GM08714 (cell line): ENCODE data around the gene ABCD3.
"Not testable (repeated sequence)": the region's sequence is repeated elsewhere in the genome, so short reads cannot be mapped to it uniquely, and the experiment has no call there.

ENCODE experiments used
- H3K4me3 ChIP-seq: fragments of 200-500 bp; sonication (Bioruptor generic); 2 replicates; pipeline ENCODE4 v1.5.1; 2014; ENCODE audit warnings: mild to moderate bottlenecking, low read length, inconsistent platforms
- ZNF274 ChIP-seq: IDR thresholded peaks from 2 replicates; pipeline ENCODE4 v1.6.1; 2012; ENCODE audit warnings: mild to moderate bottlenecking, low read depth, low read length

The ABCD3 gene

DNA sequence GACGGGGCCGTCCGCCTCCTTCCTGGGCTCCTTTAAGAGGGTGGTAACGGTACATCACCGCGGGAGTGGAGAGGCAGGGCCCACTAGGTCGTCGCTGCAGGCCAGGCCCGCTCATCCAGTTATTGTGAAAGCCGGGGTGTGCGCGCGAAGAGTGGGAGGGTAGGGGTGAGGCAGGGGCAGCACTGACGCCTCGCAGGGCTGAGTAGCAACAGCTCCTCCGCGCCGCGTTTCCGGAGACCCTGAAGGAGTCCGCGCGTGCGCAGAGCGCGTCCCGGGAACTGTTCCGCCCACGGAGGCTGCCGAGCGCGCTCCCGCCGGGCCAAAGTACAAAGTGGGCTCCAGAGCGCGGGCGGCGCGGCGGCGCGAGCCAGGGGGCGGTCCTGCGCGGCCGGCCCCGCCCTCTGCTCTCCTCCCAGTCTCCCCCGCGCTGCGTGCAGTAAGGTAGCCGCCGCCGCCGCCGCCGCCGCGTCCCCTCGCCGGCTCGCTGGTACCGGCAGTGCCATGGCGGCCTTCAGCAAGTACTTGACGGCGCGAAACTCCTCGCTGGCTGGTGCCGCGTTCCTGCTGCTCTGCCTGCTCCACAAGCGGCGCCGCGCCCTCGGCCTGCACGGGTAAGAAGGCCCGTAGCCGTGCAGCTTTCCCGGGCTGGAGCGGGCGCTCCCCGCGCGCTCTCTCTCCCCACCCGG lies at the start of gene ABCD3:
Gene ABCD3 (plus strand): TSS at position 412 of the 686 bp plus-strand sequence. CDS start 90 bp downstream, at position 502.
- peak within 1 kb of the TSS; percentile 81 for H3K4me3 ChIP-seq
- no peak for TF ChIP-seq ZNF274

GRCh38 chr1:94372771-94373170 lies 45.4 kb upstream of the ABCD3 start:
- not testable (repeated sequence) for H3K4me3 ChIP-seq

- H3K4me3 ChIP-seq = not testable (repeated sequence)
Measured at GRCh38 chr1:94373311-94373710, 44.9 kb upstream of the ABCD3 start.

GRCh38 chr1:94375666-94376065 lies 42.5 kb upstream of the ABCD3 start:
- not testable (repeated sequence) for H3K4me3 ChIP-seq

- H3K4me3 ChIP-seq = not testable (repeated sequence)
Measured at GRCh38 chr1:94378493-94378892, 39.7 kb upstream of the ABCD3 start.

GRCh38 chr1:94379615-94380014 lies 38.6 kb upstream of the ABCD3 start:
- no peak for TF ChIP-seq ZNF274
- no peak overlapping the region for H3K4me3 ChIP-seq

DNA sequence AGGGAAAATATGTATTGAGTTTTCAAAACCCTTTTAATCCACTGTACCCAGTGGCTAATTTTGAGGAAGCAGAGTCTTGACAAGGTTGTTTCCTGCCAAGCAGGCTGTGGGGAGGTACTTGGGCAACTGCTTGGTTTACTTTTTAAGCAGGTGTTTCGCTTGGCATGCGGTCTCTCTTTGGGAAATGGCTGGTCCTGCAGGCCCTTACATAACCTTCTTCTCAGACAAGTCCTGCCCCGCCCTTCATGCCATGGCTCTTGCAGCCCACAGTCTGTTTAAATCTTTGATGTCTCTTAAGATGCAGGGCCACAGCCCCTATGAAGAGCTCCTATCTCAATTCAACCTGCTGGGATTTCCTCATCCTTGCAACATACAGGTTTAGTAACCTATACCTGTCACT lies 36.0 kb upstream of the ABCD3 start:
- H3K4me3 ChIP-seq = no peak overlapping the region
- no peak for TF ChIP-seq ZNF274

DNA sequence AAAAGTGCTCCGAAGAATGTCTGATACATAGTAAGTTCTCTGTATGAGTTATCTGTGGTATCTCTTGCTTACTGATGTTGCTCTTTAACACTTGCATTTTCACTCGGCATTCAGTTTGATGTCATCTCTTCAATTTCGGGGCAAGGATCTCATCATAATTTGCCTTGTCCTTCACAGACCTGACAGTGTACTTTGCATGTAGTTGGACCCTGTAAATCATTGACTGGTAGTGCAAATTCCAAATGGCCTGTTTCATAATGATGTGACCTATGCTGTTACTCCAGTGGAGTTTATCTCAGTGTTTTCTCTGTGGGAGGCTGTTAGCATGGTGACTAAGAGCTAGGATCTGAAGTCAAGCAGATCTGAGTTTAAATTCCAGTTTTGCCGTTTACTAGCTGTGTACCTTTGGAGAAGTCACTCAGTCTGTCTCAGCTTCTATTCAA lies 34.2 kb upstream of the ABCD3 start:
- TF ChIP-seq ZNF274 = no peak
- H3K4me3 ChIP-seq = no peak overlapping the region

DNA sequence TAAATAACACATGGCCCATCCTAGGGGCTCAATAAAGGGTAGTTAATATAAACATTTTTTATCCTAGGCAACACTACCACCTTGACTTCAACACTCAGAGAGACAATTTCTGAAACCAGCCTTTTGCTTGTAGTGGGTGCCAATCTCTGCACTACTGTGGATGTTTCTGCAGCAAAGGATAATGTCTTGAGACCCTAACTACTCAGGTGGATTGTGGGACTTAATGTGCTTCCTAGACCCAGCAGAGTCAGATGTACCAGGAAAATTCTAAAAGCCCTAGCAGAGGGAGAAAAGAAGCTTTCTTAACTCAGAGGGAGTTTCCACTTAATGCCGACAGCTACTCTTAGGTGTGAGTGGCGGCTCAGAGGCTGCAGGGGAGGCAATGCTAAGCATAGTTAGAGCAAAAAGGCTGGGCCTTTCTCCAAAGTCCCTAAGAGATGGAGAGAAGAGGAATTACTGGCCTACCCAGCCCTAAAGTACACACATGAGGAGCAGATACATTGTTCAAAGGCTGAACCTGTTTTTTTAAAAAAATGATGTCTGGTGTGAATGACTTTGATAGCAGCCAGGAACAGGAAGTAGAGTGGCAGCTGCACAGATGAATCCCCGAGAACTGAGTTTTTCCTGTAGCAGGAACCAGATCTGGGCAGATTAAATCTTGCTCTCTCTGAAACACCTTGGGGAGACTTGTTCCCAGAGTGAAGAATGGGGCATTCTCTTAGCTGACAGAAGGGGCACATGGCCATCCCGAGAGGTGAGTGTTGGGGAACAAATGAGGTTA lies 33.5 kb upstream of the ABCD3 start:
- H3K4me3 ChIP-seq = no peak overlapping the region
- no peak for TF ChIP-seq ZNF274

GRCh38 chr1:94385308-94385929 lies 32.8 kb upstream of the ABCD3 start:
- no peak overlapping the region for H3K4me3 ChIP-seq
- no peak for TF ChIP-seq ZNF274

DNA sequence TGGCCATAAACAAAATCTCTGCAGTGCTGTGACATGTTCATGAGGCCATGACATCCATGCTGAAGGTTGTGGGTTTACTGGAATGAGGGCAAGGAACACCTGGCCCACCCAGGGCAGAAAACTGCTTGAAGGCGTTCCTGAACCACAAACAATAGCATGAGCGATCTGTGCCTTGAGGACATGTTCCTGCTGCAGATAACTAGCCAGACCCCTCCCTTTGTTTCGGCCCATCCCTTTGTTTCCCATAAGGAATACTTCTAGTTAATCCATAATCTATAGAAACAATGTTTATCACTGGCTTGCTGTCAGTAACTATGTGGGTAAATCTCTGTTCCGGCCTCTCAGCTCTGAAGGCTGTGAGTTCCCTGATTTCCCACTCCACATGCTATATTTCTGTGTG lies 28.9 kb upstream of the ABCD3 start:
- H3K4me3 ChIP-seq = no peak overlapping the region
- TF ChIP-seq ZNF274 = no peak

DNA sequence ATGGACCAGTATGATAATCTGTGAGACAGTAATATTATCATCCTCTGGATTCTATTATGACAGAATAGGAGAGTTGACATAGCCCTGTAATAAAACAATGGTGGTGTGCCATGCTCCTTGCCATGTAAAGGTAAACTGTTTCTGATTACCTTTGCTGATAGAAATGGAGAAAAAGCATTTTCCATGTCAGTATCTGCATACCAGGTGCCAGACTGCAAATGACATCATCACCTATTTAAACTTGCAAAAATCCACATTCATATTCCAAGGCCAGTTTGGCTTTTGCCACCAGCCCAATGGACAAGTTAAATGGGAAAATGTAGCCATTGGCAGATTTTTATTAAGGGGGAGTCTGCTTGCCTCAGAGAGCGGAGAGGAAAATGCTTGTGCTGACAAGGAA lies 23.9 kb upstream of the ABCD3 start:
- no peak overlapping the region for H3K4me3 ChIP-seq
- TF ChIP-seq ZNF274 = no peak

GRCh38 chr1:94395231-94395630 lies 23.0 kb upstream of the ABCD3 start:
- no peak overlapping the region for H3K4me3 ChIP-seq

GRCh38 chr1:94395748-94396309 lies 22.4 kb upstream of the ABCD3 start:
- TF ChIP-seq ZNF274 = no peak

More at GRCh38 chr1:94395231-94395630, 23.0 kb upstream of the ABCD3 start:
- no peak for TF ChIP-seq ZNF274

More at GRCh38 chr1:94395748-94396309, 22.4 kb upstream of the ABCD3 start:
- no peak overlapping the region for H3K4me3 ChIP-seq
